Upper lobe of left lung (tissue), 4 donors: ENCODE measurements around the gene ABCG1.

ENCODE experiments used
- CTCF ChIP-seq, 6 experiments: fragments of 450-650 bp in 4 of 6; fragments of 200-600 bp in 2 of 6; sonication (generic) in 2 of 6; IDR thresholded peaks; one replicate each; pipeline ENCODE4 v1.5.1; 2016 to 2019; ENCODE audit warnings: antibody characterized with exemption in 6 of 6
- EP300 ChIP-seq, 4 donors: sonication (generic); formaldehyde crosslinking; IDR thresholded peaks; one replicate each; pipeline ENCODE4 v1.5.1; 2017; ENCODE audit warnings: antibody characterized with exemption in 4 of 4, control low read depth in 2 of 4
- POLR2A ChIP-seq, 4 donors: fragments of 450-650 bp; IDR thresholded peaks; one replicate each; pipeline ENCODE4 v1.5.1; 2016 to 2017; ENCODE audit warnings: antibody characterized with exemption in 4 of 4, mild to moderate bottlenecking in 2 of 4
- POLR2AphosphoS5 ChIP-seq, 2 donors: sonication (generic); formaldehyde crosslinking; IDR thresholded peaks; one replicate each; pipeline ENCODE4 v1.5.1; 2017; ENCODE audit warnings: antibody characterized with exemption in 2 of 2

GRCh38 chr21:42225571-42226155 is 6.7 kb downstream of the ABCG1 start:
- TF ChIP-seq POLR2A (IDR thresholded peaks at IDR 0.05): no peak
- no peak for TF ChIP-seq CTCF (IDR thresholded peaks at IDR 0.05)
- TF ChIP-seq EP300 (IDR thresholded peaks at IDR 0.05): no peak
- TF ChIP-seq POLR2AphosphoS5 (IDR thresholded peaks at IDR 0.05): no peak
